ENCODE data around the gene UBXN10.
"Not testable (repeated sequence)": the region's sequence is repeated elsewhere in the genome, so short reads cannot be mapped to it uniquely, and the experiment has no call there.

Gene UBXN10

DNA sequence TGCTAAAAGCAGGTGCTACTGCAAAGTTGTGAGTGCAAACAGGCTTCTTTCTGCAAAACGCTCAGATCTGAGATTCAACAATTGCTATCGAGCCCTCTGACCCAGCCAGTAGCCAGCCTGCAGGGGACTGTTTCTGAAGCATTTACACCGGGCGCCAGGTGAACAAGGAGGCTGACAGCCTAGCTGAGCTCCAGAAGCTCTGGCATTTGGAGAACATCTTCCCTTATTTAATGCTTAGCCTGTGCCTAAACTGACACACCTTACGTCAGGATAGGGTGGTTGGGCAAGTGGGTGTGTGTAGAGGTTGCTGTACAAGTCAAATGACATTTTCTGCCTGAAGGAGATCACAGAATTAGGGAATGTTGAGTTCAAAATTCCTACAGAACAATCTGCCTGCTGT lies 16.3 kb downstream of the UBXN10 start:
- no peak for DNase-seq (ENCODE audit: low spot score)

DNA sequence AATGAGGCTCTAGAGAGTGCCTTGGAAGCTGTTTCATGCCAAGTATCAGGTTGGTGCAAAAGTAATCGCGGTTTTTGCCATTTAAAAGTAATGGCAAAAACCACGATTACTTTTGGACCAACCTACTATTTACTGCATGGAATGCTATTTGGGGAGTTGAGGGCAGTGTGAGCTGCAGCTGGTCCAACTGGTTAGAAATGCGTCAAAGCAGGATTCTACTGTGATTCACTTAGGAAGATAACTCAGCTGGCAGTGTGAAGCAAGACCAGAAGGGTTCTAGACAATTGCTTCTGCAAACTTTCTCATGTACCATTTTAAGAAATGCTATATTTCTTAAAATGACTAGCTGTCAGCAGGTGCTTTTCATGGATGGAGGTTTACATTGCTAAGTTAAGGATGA lies 21.6 kb downstream of the UBXN10 start:
- no peak for DNase-seq (ENCODE audit: low spot score)

DNA sequence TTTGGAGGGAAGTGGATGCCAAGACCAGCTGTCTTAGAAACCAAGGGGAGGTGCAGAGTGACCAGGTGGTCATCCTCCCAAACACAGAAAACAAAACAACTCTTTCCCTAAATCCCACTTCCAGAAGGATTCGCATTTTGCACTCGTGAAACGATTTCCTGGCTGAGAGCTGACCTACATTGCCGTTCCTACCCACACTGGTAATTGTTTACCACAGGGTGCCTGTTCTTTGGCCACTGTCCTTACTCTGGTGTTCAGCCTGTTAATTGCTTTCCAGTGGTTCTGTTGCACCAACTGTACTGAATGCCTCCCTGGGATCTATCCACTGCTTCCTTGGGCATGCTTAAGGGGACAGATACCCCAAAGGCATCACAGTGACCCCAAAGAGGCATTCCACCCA lies 23.6 kb downstream of the UBXN10 start:
- no peak for DNase-seq (ENCODE audit: low spot score)

DNA sequence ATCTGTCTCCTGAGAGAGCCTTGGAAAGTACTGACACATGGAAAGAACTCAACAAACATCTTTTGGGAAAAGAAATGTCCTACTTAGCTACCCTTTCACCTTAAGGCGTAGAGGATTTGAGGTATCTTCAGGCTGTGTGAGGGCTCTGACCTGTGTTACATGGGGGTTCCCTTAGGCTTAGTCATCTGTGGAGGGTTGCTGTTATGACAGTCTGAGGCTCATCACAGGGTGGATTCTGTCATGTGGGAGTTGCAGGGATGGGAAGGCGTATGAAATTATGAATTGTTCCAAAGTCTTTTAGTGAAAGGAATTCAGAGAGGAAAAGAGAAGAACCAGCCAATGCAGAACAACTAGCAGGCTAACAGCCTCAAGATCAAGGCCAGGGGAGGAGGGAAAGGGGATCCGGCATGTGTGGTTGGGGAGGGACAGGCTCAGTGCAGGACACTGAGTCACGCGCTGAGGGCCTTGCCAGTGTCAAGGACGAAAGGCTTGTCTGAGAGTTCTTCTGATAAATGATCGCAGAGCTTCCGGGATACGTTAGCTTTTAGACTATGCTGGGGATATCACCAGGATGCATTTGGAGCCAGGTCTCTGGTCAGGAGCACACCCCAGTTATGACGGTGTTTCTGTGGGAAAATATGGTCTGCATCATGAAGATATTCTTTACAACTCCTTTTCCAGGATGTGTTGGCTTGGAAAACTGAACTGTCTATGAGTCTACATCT lies 25.0 kb downstream of the UBXN10 start:
- DNase-seq (ENCODE audit: low spot score) = no peak

DNA sequence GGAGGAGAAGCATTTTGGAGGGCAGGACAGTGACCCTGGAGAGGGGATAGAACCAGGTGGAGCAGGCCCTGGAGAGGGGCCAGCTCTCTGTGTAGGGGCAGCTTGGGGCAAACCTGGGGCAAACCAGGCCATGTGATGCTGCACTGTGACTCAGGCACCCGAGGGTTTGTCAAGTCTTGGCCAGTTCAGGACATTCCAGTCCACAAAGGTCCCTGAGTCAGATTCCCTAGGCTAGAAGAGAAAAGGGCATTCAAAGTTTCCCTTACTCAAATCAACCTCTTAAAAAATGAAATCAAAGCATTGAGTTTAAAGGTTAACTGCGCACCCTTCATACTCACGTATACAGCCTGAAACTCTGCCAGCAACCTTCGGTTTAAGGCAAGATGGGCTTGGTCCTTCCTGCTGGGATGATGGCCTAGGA lies 25.6 kb downstream of the UBXN10 start:
- no peak for DNase-seq (ENCODE audit: low spot score)

DNA sequence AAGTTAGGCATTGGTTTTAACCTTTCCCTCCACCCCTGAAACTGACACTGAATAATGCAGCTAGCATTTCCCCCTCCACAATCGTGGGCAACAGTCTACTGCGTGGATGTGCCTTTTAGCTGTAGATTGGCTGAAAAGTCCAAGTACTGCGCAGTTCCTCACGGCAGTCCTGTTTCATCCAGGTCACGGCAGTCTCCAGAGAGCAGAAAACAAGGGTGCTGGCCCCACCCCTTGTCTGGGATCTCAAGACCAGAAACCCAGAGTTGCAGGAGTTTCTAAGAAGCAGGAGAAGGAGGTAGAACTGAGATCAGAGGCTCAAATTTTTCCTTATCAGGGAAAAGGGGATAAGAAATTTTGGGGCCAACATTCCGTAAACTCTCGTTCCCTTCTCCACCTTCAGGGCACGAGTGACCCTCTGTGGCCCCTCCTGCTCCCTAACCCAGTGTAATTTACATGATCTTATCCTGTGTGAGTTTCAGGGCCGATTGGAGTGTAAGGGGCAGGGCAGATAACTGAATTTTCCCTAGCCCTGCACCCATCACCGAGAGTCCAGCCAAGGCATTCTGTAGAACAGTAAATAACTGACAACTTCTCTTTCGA lies 26.3 kb downstream of the UBXN10 start:
- DNase-seq (ENCODE audit: low spot score) = no peak

DNA sequence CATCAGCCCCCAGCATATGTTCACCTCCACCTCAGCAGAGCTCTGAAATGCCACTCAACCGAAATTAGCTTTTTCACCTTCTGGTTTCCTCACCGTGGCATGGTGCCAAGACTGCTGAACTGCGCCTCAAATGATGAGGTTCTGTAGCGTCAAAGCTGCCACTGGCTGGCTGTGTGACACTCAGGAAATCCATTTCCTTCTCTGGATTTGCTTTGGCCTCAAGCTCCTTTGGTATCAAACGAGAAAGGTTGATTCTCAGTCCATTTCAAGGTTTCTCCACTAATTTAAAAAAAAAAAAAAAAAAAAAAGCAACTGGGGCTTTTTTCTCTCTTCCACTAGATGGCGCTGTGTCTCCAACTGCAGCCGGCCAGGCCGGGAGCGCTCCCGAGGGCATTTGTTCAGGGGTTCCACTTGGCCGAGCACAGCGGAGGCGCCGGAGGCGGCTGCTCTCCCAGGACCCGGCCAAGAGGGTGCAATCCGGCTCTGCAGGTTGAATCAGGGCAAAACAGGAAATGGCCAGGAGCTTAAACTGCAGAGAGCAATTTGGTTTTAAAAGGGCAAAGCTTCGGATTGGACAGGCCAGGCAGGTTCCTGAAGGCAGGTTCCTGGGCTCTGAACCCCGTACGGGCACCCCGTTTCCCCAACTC lies 26.9 kb downstream of the UBXN10 start:
- peak; percentile 25 for DNase-seq (ENCODE audit: low spot score)

DNA sequence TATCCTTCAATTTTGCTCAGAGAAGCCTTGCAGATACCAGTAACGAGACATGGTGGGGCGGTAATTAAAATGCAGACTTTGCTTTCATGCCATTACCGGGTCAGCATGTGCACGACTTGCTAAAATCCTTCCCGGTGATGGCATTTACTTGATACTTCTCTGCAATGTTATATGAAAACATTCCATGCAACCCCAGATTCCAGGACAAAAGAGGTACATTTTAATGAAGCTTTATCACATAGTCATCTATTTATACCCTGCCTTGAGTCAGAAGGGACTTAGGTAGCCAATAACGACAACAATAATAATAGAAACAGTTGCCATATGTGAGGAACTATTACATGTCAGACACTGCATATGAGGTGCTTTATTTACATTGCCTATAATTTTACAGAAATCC lies 29.8 kb downstream of the UBXN10 start:
- no peak for DNase-seq (ENCODE audit: low spot score)

DNA sequence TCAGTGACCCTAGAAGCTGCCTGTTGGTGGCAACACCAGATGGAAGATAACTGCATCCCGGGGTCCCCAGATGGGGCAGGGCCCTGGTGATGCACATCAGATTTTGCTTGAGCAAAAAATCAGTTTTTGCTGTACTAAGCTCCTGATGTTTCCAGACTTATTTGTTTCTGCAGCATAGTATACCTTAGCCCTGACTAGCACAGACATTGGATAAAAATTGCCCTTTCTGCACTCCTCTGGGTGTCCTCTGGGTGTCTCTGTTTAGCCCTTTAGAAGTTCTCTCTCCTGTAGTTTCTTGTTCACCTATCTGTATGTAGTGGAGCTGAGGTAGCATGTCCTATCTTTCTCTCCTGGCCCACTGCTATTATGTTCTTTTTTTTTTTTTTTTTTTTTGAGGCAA lies 30.7 kb downstream of the UBXN10 start:
- peak; percentile 8 for DNase-seq (ENCODE audit: low spot score)

DNA sequence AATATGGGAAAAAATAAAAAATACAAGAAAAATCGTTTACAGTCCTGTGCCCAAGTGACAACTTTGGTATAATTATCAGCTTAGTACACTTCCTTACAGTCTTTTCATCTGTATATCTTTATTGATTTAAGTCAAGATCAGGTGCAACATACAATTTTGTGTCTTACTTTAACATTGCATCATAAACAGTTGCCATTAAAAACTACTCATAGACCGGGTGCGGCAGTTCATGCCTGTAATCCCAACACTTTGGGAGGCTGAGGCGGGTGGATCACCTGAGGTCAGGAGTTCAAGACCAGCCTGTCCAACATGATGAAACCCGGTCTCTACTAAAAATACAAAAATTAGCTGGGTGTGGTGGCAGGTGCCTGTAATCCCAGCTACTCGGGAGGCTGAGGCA lies 33.2 kb downstream of the UBXN10 start:
- not testable (repeated sequence) for DNase-seq (ENCODE audit: low spot score)

DNA sequence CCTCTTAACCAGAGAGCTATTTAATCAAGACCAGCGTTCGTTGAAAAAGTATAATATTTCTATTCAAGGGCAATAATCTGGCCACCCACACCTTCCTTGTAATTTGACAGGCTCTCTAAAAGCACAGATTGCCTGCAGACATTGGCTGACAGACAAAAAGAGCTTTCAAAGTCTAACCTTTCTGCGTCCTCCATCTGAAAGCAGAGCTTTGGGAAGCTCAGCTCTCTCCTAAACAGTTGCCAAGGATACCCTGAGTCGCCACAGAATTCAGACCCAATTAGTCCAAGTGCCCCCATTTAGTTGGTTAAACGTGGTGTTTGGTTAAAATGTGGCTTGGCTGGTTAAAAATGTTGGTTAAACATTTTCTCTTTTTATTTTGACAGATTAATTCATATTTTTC lies 34.1 kb downstream of the UBXN10 start:
- DNase-seq (ENCODE audit: low spot score) = no peak

DNA sequence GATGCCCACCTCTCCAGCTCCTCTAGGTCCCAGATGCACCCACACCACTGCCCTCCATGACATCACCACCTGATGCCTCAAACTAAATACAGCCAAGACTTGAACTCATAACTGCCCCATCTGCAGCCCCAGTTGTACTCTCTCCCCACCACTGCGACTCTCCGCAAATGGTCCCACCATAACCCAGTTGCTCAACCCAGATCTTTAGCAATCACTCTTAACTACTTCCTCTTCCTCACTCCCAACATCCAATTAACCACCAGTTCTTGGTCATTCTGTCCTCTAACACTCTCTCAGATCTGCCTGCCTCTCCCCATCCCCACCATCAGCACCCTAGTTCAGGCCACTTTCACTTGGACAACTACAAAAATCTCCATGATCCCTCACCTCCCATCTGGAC lies 37.2 kb downstream of the UBXN10 start:
- DNase-seq (ENCODE audit: low spot score) = no peak

DNA sequence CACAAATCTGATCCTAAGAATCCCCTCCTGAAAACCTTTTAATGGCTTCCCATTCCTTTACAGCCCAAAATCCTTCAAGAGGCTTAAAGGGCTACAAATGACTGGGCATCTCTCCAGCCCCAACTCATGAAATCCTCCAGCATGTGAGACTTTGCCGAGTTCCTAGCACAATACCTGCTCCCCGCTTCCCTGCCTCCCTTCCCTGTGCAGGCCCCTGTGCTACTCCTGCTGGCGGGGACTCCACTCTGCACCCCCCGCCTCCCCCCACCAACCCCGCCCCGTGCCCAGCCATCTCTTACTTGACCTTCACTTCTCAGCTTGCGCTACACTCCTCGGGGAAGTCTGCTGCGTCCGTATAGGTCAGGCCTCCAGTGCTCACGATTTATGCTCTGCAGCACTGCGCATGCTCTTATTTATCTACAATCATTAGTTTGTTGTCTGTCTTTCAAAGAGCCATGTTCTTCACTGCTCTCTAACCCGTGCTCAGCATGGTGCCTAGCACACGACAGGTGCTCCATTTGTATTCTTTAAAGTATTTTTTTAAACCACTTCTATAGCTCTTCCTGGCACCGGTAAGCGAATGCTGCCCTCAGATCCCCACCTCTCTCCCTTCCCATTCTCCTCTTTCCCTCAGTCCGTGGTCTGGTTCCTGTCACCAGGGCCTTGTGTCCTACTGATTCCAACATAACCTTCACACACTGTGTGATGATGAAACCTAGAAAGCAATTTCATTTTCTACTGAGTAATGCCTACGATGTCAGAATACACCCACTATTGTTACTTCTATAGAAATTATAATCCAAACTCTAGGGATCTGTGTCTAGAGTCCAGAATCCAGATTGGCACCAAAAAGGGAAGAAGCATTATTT lies 37.9 kb downstream of the UBXN10 start:
- no peak for DNase-seq (ENCODE audit: low spot score)

DNA sequence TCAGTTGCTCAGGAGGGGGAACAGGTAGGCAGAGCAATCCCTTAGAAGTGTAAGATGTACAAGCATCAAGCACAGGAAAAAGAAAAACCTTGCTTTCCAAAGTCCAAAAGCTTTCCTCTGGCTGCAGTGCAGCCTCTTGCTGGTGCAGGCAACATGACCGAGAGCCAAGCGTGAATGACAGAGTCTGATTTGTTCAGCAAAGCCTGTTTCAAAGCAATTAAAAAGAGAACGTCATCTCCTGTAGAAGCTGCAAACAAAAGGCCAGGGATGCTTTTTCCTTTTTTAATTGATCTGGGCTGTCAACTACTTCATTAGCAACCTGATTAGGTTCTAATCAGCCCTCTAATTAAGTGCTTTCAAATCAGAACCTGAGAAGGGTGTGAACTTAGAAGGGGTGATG lies 38.6 kb downstream of the UBXN10 start:
- DNase-seq (ENCODE audit: low spot score) = no peak

DNA sequence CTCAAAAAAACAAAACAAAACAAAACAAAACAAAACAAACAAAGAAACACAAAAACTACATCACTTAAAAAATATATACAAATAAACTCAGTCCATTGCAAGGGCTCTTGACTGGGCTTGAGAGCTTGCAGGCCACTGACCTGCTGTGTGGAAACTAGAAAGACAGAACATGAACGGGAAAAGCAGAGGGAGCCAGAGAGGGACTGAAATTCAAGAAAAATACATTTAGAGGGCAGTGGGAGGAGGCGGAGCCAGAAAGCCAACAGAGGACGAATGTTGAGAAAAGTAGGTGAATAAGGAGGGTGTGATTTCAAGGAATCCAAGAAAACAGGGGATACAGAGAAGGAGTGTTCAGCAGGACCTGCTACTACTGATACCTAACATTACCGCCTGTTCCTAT lies 41.8 kb downstream of the UBXN10 start:
- DNase-seq (ENCODE audit: low spot score) = no peak

DNA sequence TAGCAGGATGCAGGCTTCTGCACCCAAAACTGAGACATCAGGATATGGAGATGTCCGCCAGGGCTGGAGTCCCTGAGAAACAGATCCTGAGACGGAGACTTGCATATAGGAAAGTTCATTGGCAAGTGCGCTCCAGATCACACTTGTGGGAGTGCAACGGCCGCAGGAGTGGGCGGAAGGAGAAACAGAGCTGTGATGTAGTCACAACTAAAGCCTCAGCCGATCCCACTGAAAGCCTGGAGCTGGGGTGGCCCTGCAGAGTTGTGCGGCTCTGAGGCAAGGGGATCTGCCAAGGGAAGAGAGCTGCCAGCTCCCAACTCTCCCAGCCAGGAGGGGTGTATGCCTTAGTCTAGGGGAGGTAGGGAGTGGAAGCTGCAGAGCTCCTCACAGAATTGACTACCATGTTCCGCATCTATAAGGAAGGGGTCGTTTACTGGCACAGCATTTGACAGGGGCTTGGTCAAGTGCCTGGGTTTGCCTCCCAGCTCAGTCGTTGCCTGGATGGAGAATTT lies 42.5 kb downstream of the UBXN10 start:
- no peak for DNase-seq (ENCODE audit: low spot score)

DNA sequence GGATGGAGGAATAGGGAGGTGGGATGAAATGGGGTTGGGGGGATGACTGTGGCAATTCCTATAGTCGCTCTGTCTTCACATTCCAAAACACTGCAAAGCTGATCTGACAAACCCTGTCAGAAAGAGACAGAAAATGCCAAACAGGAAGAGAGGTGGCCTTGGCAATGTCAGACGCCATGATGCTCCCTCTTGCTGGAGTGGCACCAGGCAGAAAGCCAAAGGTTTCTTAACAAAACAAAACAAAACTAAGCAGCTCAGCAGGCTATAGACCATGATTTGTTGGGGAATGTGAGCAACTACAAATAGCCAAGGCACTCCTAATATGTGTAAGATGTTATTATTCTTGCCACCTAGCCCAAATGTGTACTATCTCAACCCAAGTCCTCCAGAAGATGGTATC lies 43.3 kb downstream of the UBXN10 start:
- DNase-seq (ENCODE audit: low spot score) = no peak

DNA sequence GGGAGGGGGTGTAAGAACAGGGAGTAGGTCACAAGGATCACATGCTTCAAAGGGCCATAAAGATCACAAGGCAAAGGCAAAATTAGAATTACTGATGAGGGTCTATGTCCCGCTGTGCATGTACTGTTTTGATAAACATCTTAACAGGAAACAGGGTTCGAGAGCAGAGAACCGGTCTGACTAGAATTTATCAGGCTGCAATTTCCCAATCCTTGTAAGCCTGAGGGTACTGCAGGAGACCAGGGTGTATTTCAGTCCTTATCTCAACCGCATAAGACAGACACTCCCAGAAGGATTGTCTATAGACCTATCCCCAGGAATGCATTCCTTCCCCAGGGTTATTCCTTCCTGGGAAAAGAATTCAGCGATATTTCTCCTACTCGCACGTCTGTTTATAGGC lies 46.7 kb downstream of the UBXN10 start:
- not testable (repeated sequence) for DNase-seq (ENCODE audit: low spot score)

DNA sequence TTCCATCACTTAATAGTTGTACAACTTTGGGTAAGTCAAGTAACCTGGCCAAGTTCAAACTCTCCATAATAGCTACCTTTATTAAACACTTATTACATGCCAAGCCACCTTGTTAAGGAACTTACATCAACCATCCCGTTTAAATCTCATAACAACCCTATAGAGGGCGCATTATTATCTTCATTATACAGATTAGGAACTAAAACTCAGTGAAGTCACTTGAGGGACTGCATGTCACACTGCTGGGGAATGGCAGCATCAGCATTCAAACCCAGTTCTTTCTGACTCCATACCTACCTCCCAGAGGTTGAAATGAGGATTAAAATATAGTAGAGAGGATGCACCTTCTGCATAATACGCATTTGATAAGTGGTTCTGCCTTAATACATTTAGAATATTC lies 47.5 kb downstream of the UBXN10 start:
- DNase-seq (ENCODE audit: low spot score) = no peak

DNA sequence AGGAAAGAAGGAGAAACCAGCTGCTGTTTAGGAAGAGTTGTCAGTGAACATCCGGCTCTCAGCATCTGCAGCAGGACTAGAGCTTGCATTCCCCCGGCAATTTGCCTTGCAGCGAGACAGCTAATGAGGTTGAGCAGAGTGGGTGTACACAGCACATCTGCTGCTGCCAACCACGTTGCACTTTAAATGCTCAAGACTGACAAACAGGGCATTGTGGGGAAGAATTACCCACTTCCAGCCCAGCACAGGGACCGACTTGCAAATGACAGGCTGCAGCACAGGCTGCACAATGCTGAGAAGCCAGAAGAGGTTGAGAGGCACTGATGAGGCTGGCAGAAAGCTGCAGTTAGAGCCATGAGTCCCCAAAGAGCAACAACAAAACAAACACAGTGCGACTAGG lies 48.0 kb downstream of the UBXN10 start:
- no peak for DNase-seq (ENCODE audit: low spot score)

DNA sequence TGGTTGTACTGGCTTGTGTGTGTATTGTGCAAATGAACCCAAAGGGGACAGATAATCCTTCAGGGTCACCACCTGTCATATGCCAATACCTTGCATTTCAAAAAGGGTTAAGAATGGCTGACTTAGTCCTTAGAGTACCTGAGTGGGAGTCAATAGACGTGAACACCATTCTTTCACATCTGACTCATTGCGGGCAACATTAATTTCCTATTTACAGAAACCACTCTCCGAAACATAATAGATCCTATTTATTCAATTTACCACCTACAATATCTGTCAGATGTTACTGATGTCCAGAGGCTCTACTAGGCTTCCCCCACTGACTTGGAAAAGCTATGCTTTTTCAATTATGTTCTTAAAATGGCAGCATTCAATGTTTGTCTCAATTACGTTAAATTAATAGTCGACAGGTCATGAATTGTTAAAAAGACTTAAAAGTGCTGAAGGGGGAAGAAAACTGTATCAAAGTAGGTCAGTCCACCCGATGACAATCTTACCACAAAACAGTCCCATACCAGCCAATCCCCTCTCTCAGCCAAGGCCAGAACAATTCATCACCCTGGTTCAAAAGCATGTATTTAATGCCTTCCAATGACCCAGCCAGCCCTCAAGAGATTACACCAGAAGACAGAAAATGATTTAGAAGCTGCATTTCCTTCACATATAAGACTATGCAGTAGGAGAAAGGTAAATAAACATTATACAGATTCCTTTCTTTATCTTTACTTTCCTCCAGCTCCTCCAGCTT lies 49.1 kb downstream of the UBXN10 start:
- no peak for DNase-seq (ENCODE audit: low spot score)

DNA sequence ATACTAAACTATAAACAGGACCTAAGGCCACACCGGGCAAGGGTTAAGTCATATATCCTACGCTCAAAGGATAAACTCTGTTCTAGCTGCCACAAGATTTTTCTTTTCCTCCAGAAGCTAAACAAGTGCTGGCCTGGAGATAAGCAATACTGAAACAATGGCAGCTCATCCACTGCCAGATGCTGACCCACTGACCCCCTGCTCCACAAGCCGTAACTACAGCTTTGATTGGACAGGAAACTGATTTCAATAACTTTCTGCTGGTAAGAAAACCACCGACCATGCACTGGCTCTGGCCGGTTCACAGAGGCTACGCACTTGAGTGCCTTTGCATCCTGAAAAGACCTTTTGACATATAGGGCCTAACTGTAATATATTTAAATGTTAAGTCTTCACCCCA lies 51.8 kb downstream of the UBXN10 start:
- DNase-seq (ENCODE audit: low spot score) = no peak

Data from kidney capillary endothelial cell (primary cell).